ENCODE measurements around the gene DNM2.

GRCh38 chr19:10707440-10707839, 10.4 kb upstream of the DNM2 start:
- TF ChIP-seq POLR2AphosphoS5 (IDR thresholded peaks at IDR 0.05; ENCODE audit: low read depth, low read length) (0 out of 2 replicates have a peak, but pooled peaks have one; percentile 6), TAF1 (IDR thresholded peaks at IDR 0.05; ENCODE audit: borderline replicate concordance, low read depth, low read length) (no peak), POLR2A (IDR thresholded peaks at IDR 0.05; ENCODE audit: low read depth, low read length) (no peak)

Measured in GM12892 (cell line).